T-helper 22 cell (primary cell): ENCODE data around the gene PPP2R5C.
"Not testable (repeated sequence)": the region's sequence is repeated elsewhere in the genome, so short reads cannot be mapped to it uniquely, and the experiment has no call there.

Experiments
- DNase-seq: peaks from one replicate; pipeline ENCODE4 v3.0.0-alpha.2; 2020; ENCODE audit warnings: low read depth

Gene PPP2R5C

DNA sequence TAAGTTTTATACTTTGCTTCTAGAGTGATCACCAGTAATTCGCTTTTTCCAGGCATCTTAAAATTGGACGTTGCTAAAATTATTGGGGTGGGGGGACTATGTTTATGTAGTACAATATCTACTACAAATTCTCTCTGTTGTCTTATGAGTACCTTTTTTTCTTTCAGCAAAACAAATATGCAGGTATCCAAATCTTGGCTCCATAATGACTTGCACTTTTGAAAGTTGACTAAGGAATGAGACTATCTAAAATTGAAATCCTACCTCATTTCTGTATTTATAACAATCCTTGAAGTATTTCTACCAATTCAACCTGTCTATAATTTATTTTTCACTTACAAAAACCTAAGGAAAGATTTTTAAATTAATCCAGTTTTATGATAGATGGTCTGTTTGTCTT lies 205.2 kb downstream of the PPP2R5C start:
- DNase-seq = no peak

DNA sequence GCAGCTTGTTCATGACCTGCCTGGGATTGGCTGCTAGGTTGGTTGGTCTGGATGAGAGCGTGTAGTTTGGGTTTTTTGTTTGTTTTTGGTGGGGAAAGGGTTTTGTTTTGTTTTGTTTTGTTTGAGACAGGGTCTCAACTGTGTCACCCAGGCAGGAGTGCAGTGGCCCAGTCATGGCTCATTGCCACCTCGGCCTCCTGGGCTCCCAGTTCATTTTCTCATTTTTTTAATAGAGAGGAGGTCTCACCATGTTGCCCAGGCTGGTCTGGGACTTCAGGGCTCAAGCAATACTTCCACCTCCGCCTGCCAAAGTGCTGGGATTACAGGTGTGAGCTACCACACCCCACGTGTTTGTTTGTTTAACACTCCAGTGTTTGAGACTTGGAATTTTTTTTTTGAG lies 206.7 kb downstream of the PPP2R5C start:
- DNase-seq = no peak

DNA sequence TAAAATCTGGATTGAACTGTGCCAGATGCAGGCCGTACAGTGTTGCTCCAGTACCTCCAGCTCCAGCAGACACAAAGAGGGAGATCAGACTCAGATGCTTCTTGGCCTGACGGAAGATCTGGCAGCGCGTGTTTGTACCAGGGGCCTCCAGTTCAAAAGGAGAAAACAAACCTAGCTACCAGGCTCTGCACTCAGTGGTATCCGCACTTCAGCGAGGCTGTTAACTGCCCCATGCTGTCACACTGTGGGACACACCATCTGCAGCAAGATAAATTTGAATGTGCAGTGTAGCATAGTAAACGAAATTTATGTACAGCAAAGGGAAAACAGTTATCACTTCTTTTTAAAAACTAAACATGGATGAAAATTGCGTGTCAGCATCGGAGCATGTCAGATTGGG lies 208.0 kb downstream of the PPP2R5C start:
- DNase-seq = no peak

DNA sequence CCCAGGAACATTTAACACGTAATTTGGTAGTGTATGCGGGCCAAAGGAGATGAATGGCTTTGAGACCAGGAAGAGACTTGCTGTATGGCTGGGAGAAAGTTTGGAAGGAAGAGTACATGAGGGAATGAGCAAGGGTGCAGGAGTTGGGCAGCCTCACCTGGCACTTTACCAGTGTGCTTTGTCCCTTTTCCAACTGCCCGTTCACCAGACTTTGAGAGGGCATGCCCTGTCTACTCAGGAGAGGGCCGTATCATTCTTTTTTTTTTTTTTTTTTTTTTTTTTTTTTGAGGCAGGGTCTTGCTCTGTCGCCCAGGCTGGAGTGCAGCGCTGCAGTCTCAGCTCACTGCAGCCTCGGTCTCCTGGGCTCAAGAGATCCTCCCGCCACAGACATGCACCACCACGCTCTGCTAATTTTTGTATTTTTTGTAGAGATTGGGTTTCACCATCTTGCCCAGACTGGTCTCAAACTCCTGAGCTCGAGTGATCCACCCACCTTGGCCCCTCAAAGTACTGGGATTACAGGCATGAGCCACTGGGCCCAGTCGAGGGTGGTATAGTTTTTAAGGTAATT lies 209.4 kb downstream of the PPP2R5C start:
- DNase-seq = no peak

DNA sequence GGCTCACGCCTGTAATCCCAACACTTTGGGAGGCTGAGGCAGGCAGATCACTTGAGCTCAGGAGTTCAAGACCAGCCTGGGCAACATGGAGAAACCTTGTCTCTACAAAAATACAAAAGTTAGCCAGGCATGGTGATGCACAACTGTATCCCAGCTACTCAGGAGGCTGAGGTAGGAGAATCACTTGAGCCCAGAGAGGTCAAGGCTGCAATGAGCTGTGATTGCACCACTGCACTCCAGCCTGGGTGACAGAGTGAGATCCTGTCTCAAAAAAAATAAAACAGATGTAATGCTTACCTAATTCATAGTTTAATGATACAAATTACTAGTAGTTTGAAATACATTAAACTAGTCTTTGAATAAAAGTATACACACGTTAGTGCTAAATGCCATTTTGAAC lies 209.9 kb downstream of the PPP2R5C start:
- DNase-seq = not testable (repeated sequence)

DNA sequence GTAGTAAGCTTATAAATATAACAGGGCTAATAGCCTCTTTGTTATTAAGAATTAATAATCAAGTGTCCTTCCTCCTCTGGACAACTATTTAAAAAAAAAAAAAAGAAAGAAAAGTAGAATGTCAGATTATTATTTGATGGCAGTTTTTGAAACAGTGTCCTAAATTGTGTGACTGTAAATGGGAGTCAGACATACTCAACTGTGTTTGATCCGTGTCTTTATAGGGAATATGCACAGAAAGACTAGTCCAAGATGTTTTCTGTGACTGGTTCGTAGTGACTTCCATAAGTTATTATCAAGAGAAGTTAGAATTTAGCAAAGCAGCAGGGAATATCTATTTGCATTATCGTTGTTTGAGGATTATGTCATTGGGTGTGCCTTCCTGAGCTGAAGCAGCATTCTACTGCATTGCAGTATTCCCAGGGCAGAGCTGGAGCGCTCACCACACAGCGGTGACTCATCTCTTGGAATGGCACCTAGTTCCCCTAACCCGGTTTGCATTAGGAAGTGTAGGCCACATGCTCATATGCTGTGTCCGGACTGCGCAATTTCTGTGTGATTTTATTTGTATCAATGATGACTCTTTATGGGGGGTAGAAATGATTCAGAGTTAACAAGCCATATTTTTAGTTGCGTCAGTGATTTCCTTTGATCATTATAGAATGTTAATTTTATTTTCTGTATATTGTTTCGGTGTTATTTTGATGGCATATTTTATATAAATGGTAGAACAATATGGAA lies 210.8 kb downstream of the PPP2R5C start:
- DNase-seq = no peak

DNA sequence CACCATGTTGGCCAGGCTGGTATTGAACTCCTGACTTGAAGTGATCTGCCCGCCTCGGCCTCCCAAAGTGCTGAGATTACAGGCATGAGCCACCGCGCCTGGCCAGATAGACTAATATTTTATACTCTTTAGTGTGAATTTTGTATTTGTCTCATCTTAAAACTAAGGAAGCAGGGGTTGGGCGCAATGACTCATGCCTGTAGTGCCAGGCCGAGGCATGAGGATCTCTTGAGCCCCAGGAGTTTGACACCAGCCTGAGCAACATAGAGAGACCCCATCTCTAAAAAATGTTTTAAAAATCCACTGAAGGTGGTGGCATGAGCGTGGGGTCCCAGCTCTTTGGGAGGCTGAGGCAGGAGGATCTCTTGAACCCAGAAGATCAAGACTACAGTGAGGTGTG lies 211.8 kb downstream of the PPP2R5C start:
- no peak for DNase-seq

DNA sequence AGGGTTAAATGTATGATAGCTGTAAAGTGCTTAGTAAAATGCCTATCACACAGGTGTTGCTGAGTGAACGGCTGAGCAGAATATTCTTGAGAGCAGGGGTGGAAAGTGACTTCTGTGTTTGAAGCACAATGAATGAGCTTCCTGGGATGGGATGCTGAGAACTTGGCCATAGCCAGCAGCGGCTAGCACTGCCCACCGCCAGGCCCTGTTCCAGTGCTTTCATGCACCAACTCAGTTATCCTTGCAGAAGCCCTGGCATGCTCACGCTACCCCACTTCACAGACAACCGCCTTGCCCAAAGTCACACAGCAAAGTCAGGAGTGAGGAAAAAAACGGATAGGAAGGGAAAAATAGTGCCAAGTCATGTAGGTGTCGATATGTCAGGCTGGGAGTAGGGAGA lies 213.7 kb downstream of the PPP2R5C start:
- DNase-seq = no peak
